GM12878 (cell line): ENCODE data around the gene NUP210.
"Not testable (repeated sequence)": the region's sequence is repeated elsewhere in the genome, so short reads cannot be mapped to it uniquely, and the experiment has no call there.

ENCODE experiments used
- CTCF ChIP-seq, 3 experiments: IDR thresholded peaks in 2 of 3; conservative IDR thresholded peaks in 1 of 3; 2 replicates each; pipeline ENCODE4 v1.5.1; 2011; ENCODE audit warnings: low read depth in 3 of 3, low read length in 3 of 3, mild to moderate bottlenecking in 3 of 3, control low read depth in 2 of 3, moderate library complexity in 2 of 3, inconsistent platforms in 1 of 3, mixed read lengths in 1 of 3; ENCODE audit not compliant: control insufficient read depth in 2 of 3, insufficient read depth in 1 of 3; ENCODE audit errors: extremely low read depth in 1 of 3
- GATAD2B ChIP-seq: fragments of 450-650 bp; conservative IDR thresholded peaks from 2 replicates; pipeline ENCODE4 v1.6.1; 2017; ENCODE audit warnings: low read depth, mild to moderate bottlenecking, moderate library complexity
- IRF5 ChIP-seq: fragments of 450-650 bp; IDR thresholded peaks from 2 replicates; pipeline ENCODE4 v1.6.1; 2017; ENCODE audit warnings: borderline replicate concordance
- POLR2A ChIP-seq: IDR thresholded peaks from 2 replicates; pipeline ENCODE4 v1.6.1; 2011; ENCODE audit warnings: low read depth, mild to moderate bottlenecking, low read length
- ZZZ3 ChIP-seq: IDR thresholded peaks from 2 replicates; pipeline ENCODE4 v1.6.1; 2011; ENCODE audit warnings: low read depth; ENCODE audit not compliant: control insufficient read depth, insufficient read length

GRCh38 chr3:13428678-13429077, 8.6 kb upstream of the NUP210 start:
- TF ChIP-seq GATAD2B; CTCF (IDR thresholded peaks at IDR 0.05 in 2 of 3, conservative IDR thresholded peaks at IDR 0.05 in 1 of 3; ENCODE audit: control insufficient read depth in 2 of 3, extremely low read depth in 1 of 3, insufficient read depth in 1 of 3, low read depth in 3 of 3, low read length in 3 of 3); ZZZ3; IRF5; POLR2A: not testable (repeated sequence)
